Ishikawa (cell line): Measurements from ENCODE around the gene MRPL17.

Experiments
- CEBPB ChIP-seq: IDR thresholded peaks from 2 replicates; pipeline ENCODE4 v1.6.1; 2012
- CREB1 ChIP-seq: IDR thresholded peaks from 2 replicates; pipeline ENCODE4 v1.6.1; 2012; ENCODE audit warnings: low read depth
- EGR1 ChIP-seq: IDR thresholded peaks from 2 replicates; pipeline ENCODE4 v1.6.1; 2012
- EP300 ChIP-seq: IDR thresholded peaks from 2 replicates; pipeline ENCODE4 v1.6.1; 2012; ENCODE audit warnings: borderline replicate concordance
- FOXM1 ChIP-seq: IDR thresholded peaks from 2 replicates; pipeline ENCODE4 v1.6.1; 2012; ENCODE audit warnings: low read depth, borderline replicate concordance
- NFIC ChIP-seq: IDR thresholded peaks from 2 replicates; pipeline ENCODE4 v1.6.1; 2012
- RAD21 ChIP-seq: IDR thresholded peaks from 2 replicates; pipeline ENCODE4 v1.6.1; 2012; ENCODE audit warnings: low read depth
- TAF1 ChIP-seq: IDR thresholded peaks from 2 replicates; pipeline ENCODE4 v1.6.1; 2012; ENCODE audit warnings: low read depth, mild to moderate bottlenecking
- TCF12 ChIP-seq: IDR thresholded peaks from 2 replicates; pipeline ENCODE4 v1.6.1; 2012; ENCODE audit warnings: low read depth
- TEAD4 ChIP-seq: IDR thresholded peaks from 2 replicates; pipeline ENCODE4 v1.6.1; 2012
- YY1 ChIP-seq: IDR thresholded peaks from 2 replicates; pipeline ENCODE4 v1.6.1; 2012; ENCODE audit warnings: low read depth
- ZBTB7A ChIP-seq: IDR thresholded peaks from 2 replicates; pipeline ENCODE4 v1.6.1; 2012; ENCODE audit warnings: low read depth
- TF ChIP-seq, protein P1 (sequence below): IDR thresholded peaks from 2 replicates; pipeline ENCODE4 v1.6.1; 2012; ENCODE audit warnings: low read depth, mild to moderate bottlenecking
- TF ChIP-seq, protein P2 (sequence below): IDR thresholded peaks from 2 replicates; pipeline ENCODE4 v1.6.1; 2012
- TF ChIP-seq, protein P3 (sequence below): IDR thresholded peaks from 2 replicates; pipeline ENCODE4 v1.6.1; 2012

MRPL17 gene

GRCh38 chr11:6693342-6694228 is 10.4 kb upstream of the MRPL17 start:
- TF ChIP-seq, protein P1, sequence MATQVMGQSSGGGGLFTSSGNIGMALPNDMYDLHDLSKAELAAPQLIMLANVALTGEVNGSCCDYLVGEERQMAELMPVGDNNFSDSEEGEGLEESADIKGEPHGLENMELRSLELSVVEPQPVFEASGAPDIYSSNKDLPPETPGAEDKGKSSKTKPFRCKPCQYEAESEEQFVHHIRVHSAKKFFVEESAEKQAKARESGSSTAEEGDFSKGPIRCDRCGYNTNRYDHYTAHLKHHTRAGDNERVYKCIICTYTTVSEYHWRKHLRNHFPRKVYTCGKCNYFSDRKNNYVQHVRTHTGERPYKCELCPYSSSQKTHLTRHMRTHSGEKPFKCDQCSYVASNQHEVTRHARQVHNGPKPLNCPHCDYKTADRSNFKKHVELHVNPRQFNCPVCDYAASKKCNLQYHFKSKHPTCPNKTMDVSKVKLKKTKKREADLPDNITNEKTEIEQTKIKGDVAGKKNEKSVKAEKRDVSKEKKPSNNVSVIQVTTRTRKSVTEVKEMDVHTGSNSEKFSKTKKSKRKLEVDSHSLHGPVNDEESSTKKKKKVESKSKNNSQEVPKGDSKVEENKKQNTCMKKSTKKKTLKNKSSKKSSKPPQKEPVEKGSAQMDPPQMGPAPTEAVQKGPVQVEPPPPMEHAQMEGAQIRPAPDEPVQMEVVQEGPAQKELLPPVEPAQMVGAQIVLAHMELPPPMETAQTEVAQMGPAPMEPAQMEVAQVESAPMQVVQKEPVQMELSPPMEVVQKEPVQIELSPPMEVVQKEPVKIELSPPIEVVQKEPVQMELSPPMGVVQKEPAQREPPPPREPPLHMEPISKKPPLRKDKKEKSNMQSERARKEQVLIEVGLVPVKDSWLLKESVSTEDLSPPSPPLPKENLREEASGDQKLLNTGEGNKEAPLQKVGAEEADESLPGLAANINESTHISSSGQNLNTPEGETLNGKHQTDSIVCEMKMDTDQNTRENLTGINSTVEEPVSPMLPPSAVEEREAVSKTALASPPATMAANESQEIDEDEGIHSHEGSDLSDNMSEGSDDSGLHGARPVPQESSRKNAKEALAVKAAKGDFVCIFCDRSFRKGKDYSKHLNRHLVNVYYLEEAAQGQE: no peak
- TF ChIP-seq EGR1: no peak
- no peak for TF ChIP-seq NFIC
- TF ChIP-seq TCF12: no peak
- no peak for TF ChIP-seq TAF1
- TF ChIP-seq TEAD4: no peak

GRCh38 chr11:6692128-6692527 is 9.0 kb upstream of the MRPL17 start:
- TF ChIP-seq TEAD4 (no peak), NFIC (no peak), TCF12 (no peak), CREB1 (no peak), ZBTB7A (no peak), CEBPB (no peak), EGR1 (no peak), TAF1 (no peak), YY1 (no peak), FOXM1 (no peak), RAD21 (no peak), EP300 (no peak)
- TF ChIP-seq, protein P1: no peak
- TF ChIP-seq, protein P2, sequence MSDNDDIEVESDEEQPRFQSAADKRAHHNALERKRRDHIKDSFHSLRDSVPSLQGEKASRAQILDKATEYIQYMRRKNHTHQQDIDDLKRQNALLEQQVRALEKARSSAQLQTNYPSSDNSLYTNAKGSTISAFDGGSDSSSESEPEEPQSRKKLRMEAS: no peak
- TF ChIP-seq, protein P3, sequence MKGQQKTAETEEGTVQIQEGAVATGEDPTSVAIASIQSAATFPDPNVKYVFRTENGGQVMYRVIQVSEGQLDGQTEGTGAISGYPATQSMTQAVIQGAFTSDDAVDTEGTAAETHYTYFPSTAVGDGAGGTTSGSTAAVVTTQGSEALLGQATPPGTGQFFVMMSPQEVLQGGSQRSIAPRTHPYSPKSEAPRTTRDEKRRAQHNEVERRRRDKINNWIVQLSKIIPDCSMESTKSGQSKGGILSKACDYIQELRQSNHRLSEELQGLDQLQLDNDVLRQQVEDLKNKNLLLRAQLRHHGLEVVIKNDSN: no peak

- no peak for TF ChIP-seq TEAD4
- TF ChIP-seq, protein P2: no peak
- no peak for TF ChIP-seq TAF1
- no peak for TF ChIP-seq CEBPB
- TF ChIP-seq NFIC: no peak
- no peak for TF ChIP-seq TCF12
- TF ChIP-seq EP300: no peak
These were observed 4.7 kb upstream of the MRPL17 start for GRCh38 chr11:6687876-6688275.

- no peak for TF ChIP-seq EGR1
- TF ChIP-seq ZBTB7A: no peak
- TF ChIP-seq YY1: no peak
- no peak for TF ChIP-seq NFIC
- TF ChIP-seq, protein P2: no peak
- TF ChIP-seq TCF12: no peak
- TF ChIP-seq CREB1: no peak
- TF ChIP-seq, protein P1: no peak
- TF ChIP-seq, protein P3: no peak
- no peak for TF ChIP-seq FOXM1
These were observed 2.9 kb upstream of the MRPL17 start for GRCh38 chr11:6686006-6686405.
